HCT116 (cell line): ENCODE measurements around the gene ZCCHC24. TPM values are rescaled to one million over a fixed set of nuclear protein-coding genes. Genes with fewer than 3 reads are reported as not detected.

Experiments
- ATAC-seq: fragments of 200-7000 bp; cut with Tn5 transposase; 2 replicates; pipeline ENCODE4 v1.9.1; 2020; ENCODE audit warnings: mild to moderate bottlenecking, moderate library complexity
- BruUV-seq: library from RNA; stranded (reverse); fragments of 400-500 nt; replicated peaks from 2 replicates; lab custom pipeline; 2021; lab: Mats Ljungman, UMichigan
- CTCF ChIA-PET: fragments of 300-600 bp; sonication (Branson Sonifier 250); formaldehyde crosslinking; loops from one replicate; lab custom pipeline; 2021; ENCODE audit warnings: antibody characterized with exemption; lab: Charles Lee
- POLR2A ChIA-PET: fragments of 300-600, 350-600 bp; sonication (Branson Sonifier 250); formaldehyde crosslinking; loops from one replicate; lab custom pipeline; 2021; ENCODE audit warnings: antibody characterized with exemption; lab: Charles Lee
- RAD21 ChIA-PET, 2 experiments: fragments of 300-600 bp; sonication (Branson Sonifier 250); formaldehyde crosslinking; loops; one replicate each; lab custom pipeline; 2023; ENCODE audit warnings: low total read pairs in 2 of 2; ENCODE audit not compliant: uncharacterized antibody in 2 of 2, unreplicated experiment in 2 of 2, low non-redundant PET in 1 of 2; lab: Charles Lee
- DNase-seq: peaks from one replicate; pipeline ENCODE4 v3.0.0-alpha.2; 2010; ENCODE audit warnings: low read depth, low spot score
- H2AFZ ChIP-seq: fragments of 200-600 bp; shearing (Covaris generic), sonication (generic); 2 replicates; pipeline ENCODE4 v1.6.1; 2017; ENCODE audit warnings: low read depth, mixed run types, mixed read lengths, antibody characterized with exemption, low read length; ENCODE audit not compliant: poor library complexity, severe bottlenecking
- H3K27ac ChIP-seq: 2 replicates; pipeline ENCODE4 v1.5.1; 2012; ENCODE audit warnings: low read depth, low read length
- H3K27me3 ChIP-seq: fragments of 200-600 bp; sonication (generic); 2 replicates; pipeline ENCODE4 v1.6.1; 2016; ENCODE audit warnings: mixed run types, low read length, mixed read lengths; ENCODE audit not compliant: insufficient read depth
- H3K36me3 ChIP-seq, 2 experiments: fragments of 200-500 bp in 1 of 2; fragments of 200-600 bp in 1 of 2; sonication (Bioruptor generic) in 1 of 2; sonication (generic) in 1 of 2; 2 replicates each; pipeline versions ENCODE4 v1.5.1 to v1.6.1; 2014 to 2016; ENCODE audit warnings: low read length in 2 of 2, inconsistent platforms in 1 of 2, mixed read lengths in 1 of 2, mixed run types in 1 of 2; ENCODE audit not compliant: insufficient read depth in 2 of 2, control insufficient read depth in 1 of 2
- H3K4me1 ChIP-seq, 2 experiments: fragments of 200-600 bp in 1 of 2; sonication (generic) in 1 of 2; 2 replicates each; pipeline versions ENCODE4 v1.5.1 to v1.6.1; 2012 to 2017; ENCODE audit warnings: low read length in 2 of 2, inconsistent platforms in 1 of 2, mild to moderate bottlenecking in 1 of 2, mixed read lengths in 1 of 2, mixed run types in 1 of 2, moderate library complexity in 1 of 2; ENCODE audit not compliant: insufficient read depth in 2 of 2, control insufficient read depth in 1 of 2
- H3K4me2 ChIP-seq: fragments of 200-600 bp; sonication (generic); 2 replicates; pipeline ENCODE4 v1.6.1; 2017; ENCODE audit warnings: mixed run types, low read length, mixed read lengths
- H3K4me3 ChIP-seq, 2 experiments: fragments of 200-600 bp in 1 of 2; sonication (generic) in 1 of 2; replicated peaks in 1 of 2; 2 replicates each; pipeline ENCODE4 v1.5.1; 2011 to 2016; ENCODE audit warnings: low read length in 2 of 2, control low read depth in 1 of 2, low read depth in 1 of 2, mild to moderate bottlenecking in 1 of 2, mixed read lengths in 1 of 2, mixed run types in 1 of 2
- H3K79me2 ChIP-seq: fragments of 200-600 bp; sonication (generic); 2 replicates; pipeline ENCODE4 v1.6.1; 2017; ENCODE audit warnings: mild to moderate bottlenecking, mixed run types, low read length, moderate library complexity, mixed read lengths; ENCODE audit not compliant: insufficient read depth
- H3K9ac ChIP-seq: fragments of 200-600 bp; sonication (generic); 2 replicates; pipeline ENCODE4 v1.6.1; 2016; ENCODE audit warnings: low read length, mixed read lengths
- H3K9me2 ChIP-seq: fragments of 200-600 bp; sonication (generic), shearing (Covaris generic); 2 replicates; pipeline ENCODE4 v1.6.1; 2017; ENCODE audit warnings: mixed run types, mild to moderate bottlenecking, moderate library complexity; ENCODE audit not compliant: insufficient read depth
- H3K9me3 ChIP-seq, 2 experiments: fragments of 200-500 bp in 1 of 2; fragments of 200-600 bp in 1 of 2; sonication (Bioruptor generic) in 1 of 2; sonication (generic) in 1 of 2; 2 replicates each; pipeline ENCODE4 v1.6.1; 2014 to 2017; ENCODE audit warnings: low read length in 2 of 2, mixed read lengths in 2 of 2, inconsistent platforms in 1 of 2, low read depth in 1 of 2, mild to moderate bottlenecking in 1 of 2, mixed run types in 1 of 2, moderate library complexity in 1 of 2; ENCODE audit not compliant: control insufficient read depth in 1 of 2, insufficient read depth in 1 of 2
- H4K20me1 ChIP-seq: fragments of 200-600 bp; sonication (generic), shearing (Covaris generic); 2 replicates; pipeline ENCODE4 v1.6.1; 2017; ENCODE audit warnings: mixed run types, mild to moderate bottlenecking, moderate library complexity; ENCODE audit not compliant: insufficient read depth
- CBX3 ChIP-seq: IDR thresholded peaks from 2 replicates; pipeline ENCODE4 v1.6.1; 2012; ENCODE audit warnings: low read depth
- CEBPB ChIP-seq: IDR thresholded peaks from 2 replicates; pipeline ENCODE4 v1.6.1; 2012; ENCODE audit warnings: low read depth
- ELF1 ChIP-seq: IDR thresholded peaks from 2 replicates; pipeline ENCODE4 v1.6.1; 2012; ENCODE audit warnings: low read depth, borderline replicate concordance
- EZH2 ChIP-seq: fragments of 200-600 bp; sonication (generic); IDR thresholded peaks from 2 replicates; pipeline ENCODE4 v1.6.1; 2017; ENCODE audit warnings: antibody characterized with exemption, mixed run types
- JUND ChIP-seq: IDR thresholded peaks from 2 replicates; pipeline ENCODE4 v1.6.1; 2012
- POLR2A ChIP-seq: IDR thresholded peaks from 2 replicates; pipeline ENCODE4 v1.7.0; 2011; ENCODE audit warnings: borderline replicate concordance; ENCODE audit not compliant: insufficient read depth, insufficient read length; ENCODE audit errors: extremely low read depth
- POLR2AphosphoS5 ChIP-seq: IDR thresholded peaks from 2 replicates; pipeline ENCODE4 v1.6.1; 2011; ENCODE audit warnings: mild to moderate bottlenecking, low read depth, low read length, moderate library complexity
- REST ChIP-seq: IDR thresholded peaks from 2 replicates; pipeline ENCODE4 v1.6.1; 2012; ENCODE audit warnings: low read depth
- SIN3A ChIP-seq: IDR thresholded peaks from 2 replicates; pipeline ENCODE4 v1.6.1; 2012; ENCODE audit warnings: low read depth
- SRF ChIP-seq: IDR thresholded peaks from 2 replicates; pipeline ENCODE4 v1.6.1; 2012; ENCODE audit warnings: low read depth
- ZFX ChIP-seq: fragments of 450-650 bp; IDR thresholded peaks from 2 replicates; pipeline ENCODE4 v1.6.1; 2017
- intact Hi-C: fragments of 100-400 bp; cut with micrococcal nuclease; formaldehyde crosslinking; loops from 2 replicates; pipeline ENCODE4 v1.10.0; 2022
- total RNA-seq: library from RNA; stranded (reverse); gene quantifications from one replicate; pipeline ENCODE4 v1.2.1, GENCODE V29; 2021; ENCODE audit not compliant: unreplicated experiment
- TF ChIP-seq, protein P1 (sequence below): IDR thresholded peaks from 2 replicates; pipeline ENCODE4 v1.6.1; 2011; ENCODE audit warnings: mild to moderate bottlenecking, low read length, moderate library complexity; ENCODE audit not compliant: insufficient replicate concordance; ENCODE audit errors: extremely low read depth

Gene ZCCHC24
- total RNA-seq, 1 experiment from 2014 or later: 7.0 TPM

DNA sequence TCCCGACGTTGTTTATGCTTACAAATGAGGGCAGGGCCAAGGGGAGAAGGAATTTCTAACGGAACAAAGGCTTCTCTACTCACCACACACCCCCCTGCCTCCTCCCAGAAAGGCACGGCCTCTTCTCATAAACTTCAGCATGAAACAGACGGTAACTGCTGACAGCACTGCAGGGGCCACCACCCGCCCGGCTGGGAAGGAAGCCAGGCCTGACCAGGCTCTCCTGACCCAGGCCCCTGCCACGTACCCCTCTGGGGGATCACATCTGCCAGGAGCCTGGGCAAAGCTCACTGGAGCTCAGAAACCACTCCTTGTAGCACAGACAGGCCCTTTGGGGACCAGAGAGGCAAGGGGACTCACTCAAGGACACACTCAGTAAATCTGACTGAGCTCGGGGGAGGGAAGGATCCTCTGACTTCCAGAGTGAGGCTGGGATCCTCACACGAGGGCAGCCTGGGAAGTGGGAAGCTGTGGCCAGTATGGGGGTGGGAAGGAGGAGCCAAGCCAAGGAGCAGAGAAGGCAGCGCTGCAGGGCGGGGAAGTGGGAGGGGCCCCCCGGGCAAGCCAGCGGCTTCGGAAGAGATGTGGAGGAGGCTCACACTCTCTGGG, 46.1 kb downstream of the ZCCHC24 start:
- POLR2A ChIA-PET: no interaction called here
- H3K4me2 ChIP-seq: no peak overlapping the region
- no peak overlapping the region for H3K4me3 ChIP-seq
- H3K79me2 ChIP-seq: no peaks in the 10 kb centered on the region
- BruUV-seq: no TSS peak
- CTCF ChIA-PET: interaction anchor here (1.6 kb wide), 1 partner anchor 88 kb away, joined by 12 read pairs; no protein-coding TSS in a partner anchor
- H2AFZ ChIP-seq: no peak overlapping the region
- no peaks in the 10 kb centered on the region for H3K36me3 ChIP-seq
- H3K27ac ChIP-seq: no peak overlapping the region
- intact Hi-C loops: no loop called here
- ATAC-seq (no peak; the same call in 1 of the 2 replicates), DNase-seq (no peak)
- peaks cover 0 to 6% of the 10 kb centered on the region in 2 experiments; a peak in 1 of 4 replicates for H3K4me1 ChIP-seq
- no peak overlapping the region for H3K9ac ChIP-seq
- no peaks in the 10 kb centered on the region for H3K9me3 ChIP-seq
- no peak for TF ChIP-seq ELF1
- TF ChIP-seq CEBPB: no peak
- TF ChIP-seq ZFX: no peak
- TF ChIP-seq POLR2AphosphoS5: no peak
- H3K9me2 ChIP-seq: no peaks in the 10 kb centered on the region
- no peaks in the 10 kb centered on the region for H4K20me1 ChIP-seq
- H3K27me3 ChIP-seq: no peaks in the 10 kb centered on the region
- RAD21 ChIA-PET: no interaction called here

DNA sequence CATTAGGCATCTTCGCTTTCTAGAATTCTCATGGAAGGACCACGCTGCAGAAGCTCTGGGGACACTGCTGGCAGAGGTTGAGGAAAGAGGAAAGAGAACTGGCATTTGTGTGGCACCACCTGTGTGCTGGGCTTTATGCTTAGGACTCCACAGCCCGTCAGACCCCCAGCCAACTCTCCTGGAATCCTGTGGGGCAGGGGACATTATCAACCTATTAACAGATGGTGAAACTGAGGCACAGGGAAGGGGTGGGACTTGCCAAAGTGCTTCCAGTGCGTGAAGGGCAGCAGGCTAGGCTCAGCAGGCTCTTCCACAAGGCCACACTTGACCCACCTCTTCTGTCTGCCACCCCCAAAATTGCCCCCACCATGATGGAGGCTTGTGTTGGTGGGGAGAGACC, 46.8 kb downstream of the ZCCHC24 start:
- no peak for TF ChIP-seq ZFX
- no peak for TF ChIP-seq POLR2A
- TF ChIP-seq POLR2AphosphoS5: no peak
- TF ChIP-seq SIN3A: no peak
- no peak for TF ChIP-seq CEBPB
- TF ChIP-seq EZH2: no peak
- TF ChIP-seq CBX3: no peak
- no peak for TF ChIP-seq REST
- TF ChIP-seq, protein P1, sequence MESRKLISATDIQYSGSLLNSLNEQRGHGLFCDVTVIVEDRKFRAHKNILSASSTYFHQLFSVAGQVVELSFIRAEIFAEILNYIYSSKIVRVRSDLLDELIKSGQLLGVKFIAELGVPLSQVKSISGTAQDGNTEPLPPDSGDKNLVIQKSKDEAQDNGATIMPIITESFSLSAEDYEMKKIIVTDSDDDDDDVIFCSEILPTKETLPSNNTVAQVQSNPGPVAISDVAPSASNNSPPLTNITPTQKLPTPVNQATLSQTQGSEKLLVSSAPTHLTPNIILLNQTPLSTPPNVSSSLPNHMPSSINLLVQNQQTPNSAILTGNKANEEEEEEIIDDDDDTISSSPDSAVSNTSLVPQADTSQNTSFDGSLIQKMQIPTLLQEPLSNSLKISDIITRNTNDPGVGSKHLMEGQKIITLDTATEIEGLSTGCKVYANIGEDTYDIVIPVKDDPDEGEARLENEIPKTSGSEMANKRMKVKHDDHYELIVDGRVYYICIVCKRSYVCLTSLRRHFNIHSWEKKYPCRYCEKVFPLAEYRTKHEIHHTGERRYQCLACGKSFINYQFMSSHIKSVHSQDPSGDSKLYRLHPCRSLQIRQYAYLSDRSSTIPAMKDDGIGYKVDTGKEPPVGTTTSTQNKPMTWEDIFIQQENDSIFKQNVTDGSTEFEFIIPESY: no peak
- no peak for TF ChIP-seq JUND
- no peak for TF ChIP-seq SRF
- ChIA-PET CTCF (interaction anchor here (1.6 kb wide), 1 partner anchor 89 kb away, joined by 12 read pairs; no protein-coding TSS in a partner anchor), RAD21 (no interaction called here), POLR2A (no interaction called here)
- ATAC-seq: no peak
- H3K27ac ChIP-seq: no peak overlapping the region
- H3K4me1 ChIP-seq: peaks cover 0 to 6% of the 10 kb centered on the region in 2 experiments; a peak in 1 of 4 replicates
- no peaks in the 10 kb centered on the region for H3K36me3 ChIP-seq
- no peak overlapping the region for H3K4me3 ChIP-seq
- H3K4me2 ChIP-seq: no peak overlapping the region
- H2AFZ ChIP-seq: no peak overlapping the region
- no TSS peak for BruUV-seq
- H3K9ac ChIP-seq: no peak overlapping the region
- H3K9me3 ChIP-seq: no peaks in the 10 kb centered on the region
- intact Hi-C loops: no loop called here
- no peaks in the 10 kb centered on the region for H3K27me3 ChIP-seq
- DNase-seq: no peak
- no peaks in the 10 kb centered on the region for H4K20me1 ChIP-seq
- no peaks in the 10 kb centered on the region for H3K9me2 ChIP-seq
- no peaks in the 10 kb centered on the region for H3K79me2 ChIP-seq
